ENCODE results near the gene GOPC.

GRCh38 chr6:117573006-117573680 lies 29.2 kb downstream of the GOPC start:
- TF ChIP-seq CTCF (IDR thresholded peaks at IDR 0.05) (no peak), POLR2A (IDR thresholded peaks at IDR 0.05) (no peak)
